Measurements from ENCODE around the gene PRRC1. TPM values are rescaled to one million over a fixed set of nuclear protein-coding genes. Genes with fewer than 3 reads are reported as not detected.

Gene PRRC1
- total and polyA plus RNA-seq, 8 donors = 57.5 to 95.2 (median 81.2) TPM

- peak in 1 of 2 donors; percentile 25 for TF ChIP-seq CTCF (IDR thresholded peaks at IDR 0.05)
- H3K36me3 ChIP-seq = no peaks in the 10 kb centered on the region
Measured at GRCh38 chr5:127572930-127573329, 55.5 kb downstream of the PRRC1 start.

GRCh38 chr5:127574852-127575679 lies 57.6 kb downstream of the PRRC1 start:
- H3K27ac ChIP-seq = no peak overlapping the region
- DNase-seq (no peak), ATAC-seq (no peak)
- peaks cover 0 to 15% of the 10 kb centered on the region in 2 donors for H3K9me3 ChIP-seq
- no peaks in the 10 kb centered on the region for H3K27me3 ChIP-seq
- H3K4me3 ChIP-seq = no peak overlapping the region
- TF ChIP-seq CTCF (IDR thresholded peaks at IDR 0.05) = no peak
- H3K4me1 ChIP-seq = no peaks in the 10 kb centered on the region
- no peaks in the 10 kb centered on the region for H3K36me3 ChIP-seq
- intact Hi-C loops (cut with DNase I) = no loop called here

More at GRCh38 chr5:127572930-127573329, 55.5 kb downstream of the PRRC1 start:
- H3K9me3 ChIP-seq = peaks cover 0 to 15% of the 10 kb centered on the region in 2 donors
- peaks cover 0 to 7% of the 10 kb centered on the region in 2 donors for H3K27me3 ChIP-seq
- ATAC-seq (peak; percentile 32), DNase-seq (no peak)
- H3K27ac ChIP-seq = no peak overlapping the region
- intact Hi-C loops (cut with DNase I) = no loop called here
- no peak overlapping the region for H3K4me3 ChIP-seq
- no peaks in the 10 kb centered on the region for H3K4me1 ChIP-seq

- intact Hi-C loops (cut with DNase I) = no loop called here
- Histone ChIP-seq H3K27ac (no peak overlapping the region), H3K36me3 (no peaks in the 10 kb centered on the region), H3K4me3 (no peak overlapping the region), H3K9me3 (peaks cover 0 to 15% of the 10 kb centered on the region in 2 donors), H3K4me1 (no peaks in the 10 kb centered on the region), H3K27me3 (no peaks in the 10 kb centered on the region)
- TF ChIP-seq CTCF (IDR thresholded peaks at IDR 0.05) = no peak
- ATAC-seq = no peak
- no peak for DNase-seq
Measured at GRCh38 chr5:127577458-127577857, 60.0 kb downstream of the PRRC1 start.

- H3K36me3 ChIP-seq = no peaks in the 10 kb centered on the region
- H3K4me3 ChIP-seq = no peak overlapping the region
- ATAC-seq (no peak), DNase-seq (no peak)
- intact Hi-C loops (cut with DNase I) = no loop called here
- peaks cover 0 to 3% of the 10 kb centered on the region in 2 donors for H3K9me3 ChIP-seq
- no peaks in the 10 kb centered on the region for H3K4me1 ChIP-seq
- H3K27me3 ChIP-seq = no peaks in the 10 kb centered on the region
- H3K27ac ChIP-seq = no peak overlapping the region
- TF ChIP-seq CTCF (IDR thresholded peaks at IDR 0.05) = no peak
Measured at GRCh38 chr5:127580731-127581130, 63.3 kb downstream of the PRRC1 start.

GRCh38 chr5:127581450-127581849 lies 64.0 kb downstream of the PRRC1 start:
- Histone ChIP-seq H3K4me3 (no peak overlapping the region), H3K36me3 (no peaks in the 10 kb centered on the region), H3K27me3 (no peaks in the 10 kb centered on the region), H3K4me1 (no peaks in the 10 kb centered on the region), H3K9me3 (no peaks in the 10 kb centered on the region), H3K27ac (no peak overlapping the region)
- no peak for DNase-seq
- no peak for TF ChIP-seq CTCF (IDR thresholded peaks at IDR 0.05)
- intact Hi-C loops (cut with DNase I) = no loop called here
- no peak for ATAC-seq

Measured in left lung (tissue), 10 donors.